H1 (cell line): ENCODE measurements around the gene ST6GALNAC3. TPM values are rescaled to one million over a fixed set of nuclear protein-coding genes. Genes with fewer than 3 reads are reported as not detected.

Experiments
- CTCF ChIA-PET: fragments of 300-600 bp; sonication (Branson Sonifier 250); formaldehyde crosslinking; loops from one replicate; lab custom pipeline; 2021; ENCODE audit not compliant: partially characterized antibody; lab: Charles Lee
- POLR2A ChIA-PET: fragments of 300-600 bp; sonication (Branson Sonifier 250); formaldehyde crosslinking; loops from one replicate; lab custom pipeline; 2021; ENCODE audit warnings: inconsistent platforms; ENCODE audit not compliant: partially characterized antibody; lab: Charles Lee
- DNase-seq, 2 experiments: peaks; one replicate each; pipeline versions ENCODE4 v3.0.0 to v3.0.0-alpha.2; 2010 to 2022; ENCODE audit warnings: low spot score in 2 of 2, low read depth in 1 of 2, mixed read lengths in 1 of 2
- FAIRE-seq: peaks from 2 replicates; lab custom pipeline; 2011; peaks lifted over from hg19 to GRCh38; lab: Jason Lieb, UNC
- H2AFZ ChIP-seq: 2 replicates; pipeline ENCODE4 v1.8.1; 2012; ENCODE audit warnings: low read length, inconsistent platforms
- H2AK5ac ChIP-seq: 2 replicates; pipeline ENCODE4 v1.6.1; 2013; ENCODE audit warnings: low read depth, low read length
- H2BK120ac ChIP-seq: replicated peaks from 2 replicates; pipeline ENCODE3; 2013; ENCODE audit warnings: low read depth, low read length, inconsistent platforms
- H2BK12ac ChIP-seq: 2 replicates; pipeline ENCODE4 v1.6.1; 2013; ENCODE audit warnings: low read depth, low read length
- H2BK15ac ChIP-seq: 2 replicates; pipeline ENCODE4 v1.6.1; 2013; ENCODE audit warnings: low read length
- H2BK20ac ChIP-seq: 2 replicates; pipeline ENCODE4 v1.6.1; 2013; ENCODE audit warnings: low read length
- H2BK5ac ChIP-seq: 2 replicates; pipeline ENCODE4 v1.6.1; 2013; ENCODE audit warnings: low read depth, low read length
- H3K14ac ChIP-seq: 2 replicates; pipeline ENCODE4 v1.6.1; 2013; ENCODE audit warnings: inconsistent platforms; ENCODE audit not compliant: insufficient read length
- H3K18ac ChIP-seq: 2 replicates; pipeline ENCODE4 v1.6.1; 2013; ENCODE audit warnings: low read length; ENCODE audit errors: extremely low read depth
- H3K23ac ChIP-seq: 2 replicates; pipeline ENCODE4 v1.6.1; 2013; ENCODE audit warnings: inconsistent platforms; ENCODE audit not compliant: insufficient read length
- H3K23me2 ChIP-seq: 2 replicates; pipeline ENCODE4 v1.6.1; 2013; ENCODE audit warnings: low read depth, low read length
- H3K27ac ChIP-seq: 2 replicates; pipeline ENCODE4 v1.6.1; 2011; ENCODE audit warnings: low read depth, low read length, inconsistent platforms
- H3K27me3 ChIP-seq, 4 experiments: replicated peaks in 1 of 4; 1 replicate in 1 of 4; 2 replicates in 3 of 4; pipeline versions ENCODE4 v1.6.1 to v1.8.1; 2011 to 2013; ENCODE audit warnings: low read length in 3 of 4, mild to moderate bottlenecking in 3 of 4, inconsistent platforms in 2 of 4, mixed read lengths in 2 of 4, moderate library complexity in 1 of 4; ENCODE audit not compliant: control insufficient read depth in 3 of 4, insufficient read depth in 3 of 4; ENCODE audit errors: extremely low read depth in 1 of 4
- H3K36me3 ChIP-seq, 4 experiments: 2 replicates each; pipeline versions ENCODE4 v1.6.1 to v1.8.1; 2011 to 2013; ENCODE audit warnings: mild to moderate bottlenecking in 4 of 4, low read length in 3 of 4, moderate library complexity in 2 of 4, control low read depth in 1 of 4, inconsistent platforms in 1 of 4; ENCODE audit not compliant: insufficient read depth in 4 of 4, control insufficient read depth in 2 of 4
- H3K4ac ChIP-seq: replicated peaks from 2 replicates; pipeline ENCODE3; 2013; ENCODE audit warnings: low read length, low read depth, mixed read lengths, inconsistent platforms; ENCODE audit not compliant: insufficient read length
- H3K4me1 ChIP-seq, 4 experiments: replicated peaks in 1 of 4; 1 replicate in 1 of 4; 2 replicates in 3 of 4; pipeline versions ENCODE4 v1.6.1 to v1.8.1; 2011 to 2013; ENCODE audit warnings: low read length in 3 of 4, inconsistent platforms in 2 of 4, mixed read lengths in 1 of 4; ENCODE audit not compliant: insufficient read depth in 4 of 4, control insufficient read depth in 3 of 4
- H3K4me2 ChIP-seq, 2 experiments: 2 replicates each; pipeline versions ENCODE4 v1.6.1 to v1.8.1; 2011 to 2013; ENCODE audit warnings: low read depth in 2 of 2, low read length in 2 of 2, control low read depth in 1 of 2, inconsistent platforms in 1 of 2, mild to moderate bottlenecking in 1 of 2; ENCODE audit not compliant: insufficient read depth in 1 of 2
- H3K4me3 ChIP-seq, 4 experiments: fragments of 200-600, 300-600 bp in 1 of 4; sonication (generic), shearing (Covaris generic), sonication (Bioruptor Twin) in 1 of 4; 2 replicates each; pipeline versions ENCODE4 v1.5.1 to v1.8.1; 2011 to 2016; ENCODE audit warnings: low read length in 4 of 4, low read depth in 3 of 4, control low read depth in 2 of 4, inconsistent platforms in 2 of 4, mild to moderate bottlenecking in 2 of 4, mixed read lengths in 1 of 4, moderate library complexity in 1 of 4; ENCODE audit not compliant: insufficient read depth in 2 of 4; ENCODE audit errors: extremely low read depth in 1 of 4
- H3K56ac ChIP-seq: replicated peaks from 2 replicates; pipeline ENCODE3; 2013; ENCODE audit warnings: low read depth, mild to moderate bottlenecking, mixed read lengths, low read length, inconsistent platforms; ENCODE audit not compliant: insufficient read length
- H3K79me1 ChIP-seq: 2 replicates; pipeline ENCODE4 v1.6.1; 2013; ENCODE audit warnings: low read depth, low read length, control low read depth
- H3K79me2 ChIP-seq, 2 experiments: 2 replicates each; pipeline versions ENCODE4 v1.6.1 to v1.8.1; 2012 to 2013; ENCODE audit warnings: low read length in 2 of 2, mild to moderate bottlenecking in 2 of 2, inconsistent platforms in 1 of 2; ENCODE audit not compliant: insufficient read depth in 2 of 2, control insufficient read depth in 1 of 2
- H3K9ac ChIP-seq, 4 experiments: replicated peaks in 1 of 4; 1 replicate in 1 of 4; 2 replicates in 3 of 4; pipeline versions ENCODE4 v1.6.1 to v1.8.1; 2011 to 2013; ENCODE audit warnings: low read depth in 3 of 4, low read length in 3 of 4, control low read depth in 2 of 4, mild to moderate bottlenecking in 2 of 4, moderate library complexity in 2 of 4, inconsistent platforms in 1 of 4; ENCODE audit errors: extremely low read depth in 1 of 4
- H3K9me3 ChIP-seq, 2 experiments: 2 replicates each; pipeline versions ENCODE4 v1.6.1 to v1.8.1; 2012 to 2013; ENCODE audit warnings: mild to moderate bottlenecking in 2 of 2, moderate library complexity in 2 of 2, control low read depth in 1 of 2, inconsistent platforms in 1 of 2, low read depth in 1 of 2, low read length in 1 of 2, mixed read lengths in 1 of 2; ENCODE audit not compliant: insufficient read depth in 2 of 2
- H4K20me1 ChIP-seq, 2 experiments: replicated peaks in 1 of 2; 2 replicates each; pipeline versions ENCODE3 to v1.8.1; 2011 to 2013; ENCODE audit warnings: inconsistent platforms in 2 of 2, low read length in 2 of 2, mild to moderate bottlenecking in 1 of 2; ENCODE audit not compliant: insufficient read depth in 2 of 2, control insufficient read depth in 1 of 2
- H4K5ac ChIP-seq: 2 replicates; pipeline ENCODE4 v1.6.1; 2013; ENCODE audit warnings: low read length, low read depth, mixed read lengths, inconsistent platforms; ENCODE audit not compliant: insufficient read length
- H4K8ac ChIP-seq: 2 replicates; pipeline ENCODE4 v1.8.0; 2013; ENCODE audit warnings: mild to moderate bottlenecking, moderate library complexity, low read length, inconsistent platforms; ENCODE audit not compliant: insufficient read depth; ENCODE audit errors: extremely low read depth
- H4K91ac ChIP-seq: replicated peaks from 2 replicates; pipeline ENCODE3; 2013; ENCODE audit warnings: low read length, mixed read lengths, inconsistent platforms; ENCODE audit not compliant: insufficient read length
- WGBS, 2 experiments: shearing (Covaris generic) in 1 of 2; methylation state at CpG; one replicate each; pipeline versions ENCODE4 v1.1.6 to v1.1.7; 2013 to 2015; ENCODE audit warnings: low lambda C conversion rate in 2 of 2, mixed read lengths in 2 of 2, inconsistent platforms in 1 of 2, low coverage in 1 of 2, missing lambda C conversion rate in 1 of 2; ENCODE audit not compliant: insufficient replicate concordance in 2 of 2, insufficient coverage in 1 of 2, insufficient read length in 1 of 2; ENCODE audit errors: extremely low coverage in 1 of 2, missing lambda C conversion rate in 1 of 2; 5-methylcytosine and 5-hydroxymethylcytosine counted together
- polyA plus RNA-seq, 7 experiments: library from polyadenylated mRNA; depleted of rRNA in 3 of 7; stranded (reverse) in 5 of 7; unstranded in 2 of 7; fragments of >200 nt in 5 of 7; fragments of 200-250 nt in 2 of 7; gene quantifications; 1 replicate in 5 of 7; 2 replicates in 1 of 7; 4 replicates in 1 of 7; pipeline versions ENCODE4 v1.2.1 to v1.2.3, GENCODE V29; 2011 to 2013; ENCODE audit warnings: missing spikeins in 2 of 7, mixed read lengths in 2 of 7
- total RNA-seq: library from RNA; stranded (reverse); fragmentation: NEBNext Ultra II Directional; extraction: Animal tissue kit (Norgen Biotek cat#: 25700); gene quantifications from 2 replicates; pipeline ENCODE4 v1.2.1, GENCODE V29; 2021

The ST6GALNAC3 gene
- total and polyA plus RNA-seq, 2 of the 8 experiments (the other 6 are each of a cell fraction or from before 2014, with no cell fraction given): 4.9 to 19.0 TPM

DNA sequence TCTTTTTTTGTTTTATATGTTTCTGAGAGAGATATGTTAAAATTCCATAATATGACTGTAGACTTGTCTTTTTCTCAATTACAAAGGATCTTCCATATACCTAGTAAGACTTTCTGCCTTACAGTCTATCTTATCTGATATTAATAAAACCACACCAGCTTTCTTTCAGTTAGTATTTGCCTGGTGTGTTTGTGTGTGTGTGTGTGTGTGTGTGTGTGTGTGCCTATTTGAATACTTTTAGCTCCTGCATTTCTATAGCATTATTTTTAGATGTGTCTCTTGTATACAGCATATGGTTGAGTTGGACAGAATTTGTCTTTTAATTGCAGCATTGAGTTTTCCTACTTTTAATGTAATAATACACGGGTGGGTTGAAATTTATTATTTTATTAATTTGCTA, 27.5 kb downstream of the ST6GALNAC3 start:
- no peaks in the 10 kb centered on the region for H3K27me3 ChIP-seq
- no peak overlapping the region for H2BK12ac ChIP-seq
- H3K18ac ChIP-seq: no peak overlapping the region
- H2AK5ac ChIP-seq: no peak overlapping the region
- DNase-seq (no peak), FAIRE-seq (no peak)
- 96% methylated on average over 1 of the region's 1 CpG; no CpG with 5 or more reads in 1 of the 2 experiments for WGBS, 2 experiments
- H3K79me2 ChIP-seq: peaks cover 0 to 35% of the 10 kb centered on the region in 2 experiments; a peak in 3 of 4 replicates
- peaks cover 0 to 4% of the 10 kb centered on the region in 2 experiments for H4K20me1 ChIP-seq
- H3K79me1 ChIP-seq: 0 out of 2 replicates have a peak, but pooled peaks cover 3% of the 10 kb centered on the region
- H3K56ac ChIP-seq: no peak overlapping the region
- ChIA-PET CTCF (interaction anchor here (0.6 kb wide), 2 partner anchors 111 to 1675 kb away, joined by 3 read pairs; no protein-coding TSS in a partner anchor), POLR2A (no interaction called here)
- no peaks in the 10 kb centered on the region for H3K4me1 ChIP-seq
- no peak overlapping the region for H4K8ac ChIP-seq
- no peak overlapping the region for H3K4me3 ChIP-seq
- no peaks in the 10 kb centered on the region for H3K23me2 ChIP-seq
- no peak overlapping the region for H2AFZ ChIP-seq
- no peak overlapping the region for H4K5ac ChIP-seq
- no peak overlapping the region for H2BK15ac ChIP-seq
- no peak overlapping the region for H2BK5ac ChIP-seq
- H3K4ac ChIP-seq: no peak overlapping the region
- H4K91ac ChIP-seq: no peak overlapping the region
- H3K4me2 ChIP-seq: no peak overlapping the region
- H3K9ac ChIP-seq: no peak overlapping the region
- no peak overlapping the region for H2BK120ac ChIP-seq
- H3K36me3 ChIP-seq: no peaks in the 10 kb centered on the region
- H3K27ac ChIP-seq: no peak overlapping the region
- no peak overlapping the region for H3K23ac ChIP-seq
- H3K14ac ChIP-seq: no peak overlapping the region
- H3K9me3 ChIP-seq: no peaks in the 10 kb centered on the region
- no peak overlapping the region for H2BK20ac ChIP-seq
